GM11168 (cell line): Measurements from ENCODE around the gene NFASC.

Experiments used
- in situ Hi-C: fragments of 300-500 bp; cut with MboI; formaldehyde crosslinking; loops from one replicate; pipeline ENCODE4 v1.12.0; 2022; ENCODE audit warnings: low sequenced_read_pairs; ENCODE audit not compliant: unreplicated experiment

Gene NFASC

DNA sequence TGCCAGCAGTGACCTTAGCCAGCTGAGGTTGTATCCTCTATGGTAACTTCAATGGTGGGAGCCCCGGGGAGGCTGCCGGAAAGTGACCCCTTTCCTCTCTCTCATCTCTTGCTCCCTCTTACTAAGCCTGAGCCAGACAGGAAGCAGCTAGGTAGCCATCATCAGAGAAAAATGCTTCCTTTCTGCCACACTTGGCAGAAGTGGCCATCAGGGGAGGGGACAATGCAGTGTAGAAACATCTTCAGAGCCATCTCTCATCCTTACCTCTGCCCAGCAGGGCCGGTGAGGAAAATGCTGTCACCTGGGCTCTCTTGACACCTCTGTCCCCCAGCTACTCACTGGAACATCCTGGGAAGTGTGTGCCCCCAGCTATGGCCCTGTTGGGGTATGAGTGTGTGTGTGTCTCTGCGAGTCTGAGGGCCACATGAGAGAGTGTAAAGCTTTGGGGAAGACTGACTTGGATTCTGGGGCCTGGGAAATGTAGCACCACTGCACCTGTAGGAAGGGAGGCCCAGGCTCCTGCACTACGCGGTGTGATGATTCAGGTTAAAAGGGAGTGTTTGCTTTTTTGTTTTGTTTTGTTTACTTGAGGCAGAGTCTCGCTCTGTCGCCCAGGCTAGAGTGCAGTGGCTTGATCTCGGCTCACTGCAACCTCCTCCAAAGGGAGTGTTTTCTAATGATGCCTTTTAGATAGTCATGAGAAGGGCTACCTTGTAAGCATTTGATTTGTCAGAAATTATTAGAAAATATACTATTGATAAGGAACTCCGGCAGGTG, 123.6 kb downstream of the NFASC start:
- in situ Hi-C loops: no loop called here

- in situ Hi-C loops: no loop called here
Observed at GRCh38 chr1:204996981-204997380, 126.3 kb downstream of the NFASC start.

- in situ Hi-C loops: no loop called here
Observed at GRCh38 chr1:204997591-204998355, 127.1 kb downstream of the NFASC start.

DNA sequence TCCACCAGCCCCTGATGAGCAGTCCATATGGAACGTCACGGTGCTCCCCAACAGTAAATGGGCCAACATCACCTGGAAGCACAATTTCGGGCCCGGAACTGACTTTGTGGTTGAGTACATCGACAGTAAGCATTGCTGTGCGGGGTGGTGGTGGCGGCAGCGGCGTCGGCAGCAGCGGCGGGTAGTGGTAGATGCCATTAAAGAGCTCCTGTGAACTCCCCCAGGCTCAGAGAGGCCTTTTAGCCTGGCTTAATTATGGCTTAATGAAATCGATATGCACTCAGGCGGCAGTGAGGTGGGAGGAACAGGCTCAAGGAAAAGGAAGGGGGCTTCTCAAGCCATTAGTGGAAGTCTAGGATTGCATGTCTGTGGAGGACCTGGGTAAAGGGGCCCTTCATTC, 130.5 kb downstream of the NFASC start:
- in situ Hi-C loops: no loop called here

DNA sequence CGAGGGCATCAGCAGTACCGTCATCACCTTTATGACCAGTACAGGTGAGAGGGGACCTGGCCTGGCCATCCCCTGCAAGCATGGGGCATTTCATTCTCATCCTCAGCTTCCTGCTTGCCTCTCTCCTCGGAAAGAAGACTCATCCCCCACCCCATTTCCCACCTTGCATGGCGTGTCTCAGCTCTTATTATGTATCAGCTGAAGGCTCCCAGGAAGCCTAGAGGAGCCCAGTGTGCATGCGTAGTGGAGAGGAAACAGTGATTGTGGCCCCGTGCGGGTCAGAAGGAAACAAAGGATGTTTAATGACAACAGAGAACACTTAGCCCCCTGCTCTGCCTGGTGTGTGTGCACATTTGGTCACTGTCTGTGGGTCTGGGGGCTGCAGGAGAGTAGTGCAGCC, 132.0 kb downstream of the NFASC start:
- in situ Hi-C loops: no loop called here

- in situ Hi-C loops: no loop called here
Observed at GRCh38 chr1:205003358-205004131, 132.9 kb downstream of the NFASC start.

DNA sequence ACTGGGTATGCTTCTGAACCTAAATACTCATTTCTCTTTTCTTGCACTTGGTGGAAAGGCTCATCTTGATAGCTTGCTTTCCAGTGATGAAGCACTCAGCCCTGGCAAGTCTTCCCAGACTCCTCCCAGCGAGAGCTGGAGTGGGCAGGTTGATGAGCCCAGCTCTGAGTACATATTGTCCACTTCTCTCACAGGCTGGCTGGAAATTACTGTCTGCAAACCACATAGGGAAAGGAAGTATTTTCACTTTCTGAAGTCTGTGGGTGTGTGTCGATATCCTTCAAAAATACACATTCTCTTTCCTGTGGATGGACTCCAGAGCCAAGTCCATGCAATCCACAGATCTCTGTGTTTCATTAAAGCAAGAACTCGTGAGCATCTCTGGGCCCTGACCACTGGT, 133.7 kb downstream of the NFASC start:
- in situ Hi-C loops: no loop called here

DNA sequence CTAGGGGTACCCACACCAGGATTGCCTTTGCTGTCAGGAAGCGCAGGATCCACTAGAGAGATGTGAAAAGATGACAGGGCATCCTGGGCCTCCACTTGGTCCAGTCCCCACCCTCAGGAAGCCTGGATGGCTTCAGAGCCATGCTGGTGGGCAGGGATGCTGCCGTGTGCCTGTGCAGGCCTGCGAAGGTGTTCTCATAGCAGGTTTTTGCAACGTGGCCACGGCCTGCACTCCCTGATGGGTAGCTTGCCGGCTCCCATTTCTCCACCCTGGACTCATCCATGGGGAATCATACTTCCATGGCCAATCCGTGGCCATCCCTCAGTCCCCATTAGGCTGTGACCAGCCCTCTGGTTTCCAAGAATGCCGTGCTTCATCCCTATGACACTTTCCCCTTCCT, 138.2 kb downstream of the NFASC start:
- in situ Hi-C loops: no loop called here

DNA sequence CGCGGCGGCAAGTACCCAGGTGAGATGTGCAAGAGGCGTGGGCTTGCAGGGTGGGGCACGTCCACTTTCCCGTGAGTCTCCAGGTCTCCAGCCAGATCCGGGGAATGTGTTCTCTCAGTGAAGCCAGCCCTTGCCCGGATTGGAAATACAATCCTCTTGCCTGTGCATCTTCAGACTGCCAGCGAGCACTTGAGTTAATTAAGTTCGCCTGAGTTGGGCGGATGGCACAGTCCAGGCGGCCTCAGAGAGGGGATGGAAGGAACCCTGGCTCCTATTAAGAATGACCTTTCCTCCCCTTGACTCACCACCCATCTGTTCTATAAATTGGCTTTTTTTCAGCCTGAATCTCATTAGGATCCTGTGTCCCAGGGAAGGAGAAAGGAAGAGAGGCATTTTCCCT, 139.0 kb downstream of the NFASC start:
- in situ Hi-C loops: no loop called here

GRCh38 chr1:205012391-205013140, 141.9 kb downstream of the NFASC start:
- in situ Hi-C loops: no loop called here

DNA sequence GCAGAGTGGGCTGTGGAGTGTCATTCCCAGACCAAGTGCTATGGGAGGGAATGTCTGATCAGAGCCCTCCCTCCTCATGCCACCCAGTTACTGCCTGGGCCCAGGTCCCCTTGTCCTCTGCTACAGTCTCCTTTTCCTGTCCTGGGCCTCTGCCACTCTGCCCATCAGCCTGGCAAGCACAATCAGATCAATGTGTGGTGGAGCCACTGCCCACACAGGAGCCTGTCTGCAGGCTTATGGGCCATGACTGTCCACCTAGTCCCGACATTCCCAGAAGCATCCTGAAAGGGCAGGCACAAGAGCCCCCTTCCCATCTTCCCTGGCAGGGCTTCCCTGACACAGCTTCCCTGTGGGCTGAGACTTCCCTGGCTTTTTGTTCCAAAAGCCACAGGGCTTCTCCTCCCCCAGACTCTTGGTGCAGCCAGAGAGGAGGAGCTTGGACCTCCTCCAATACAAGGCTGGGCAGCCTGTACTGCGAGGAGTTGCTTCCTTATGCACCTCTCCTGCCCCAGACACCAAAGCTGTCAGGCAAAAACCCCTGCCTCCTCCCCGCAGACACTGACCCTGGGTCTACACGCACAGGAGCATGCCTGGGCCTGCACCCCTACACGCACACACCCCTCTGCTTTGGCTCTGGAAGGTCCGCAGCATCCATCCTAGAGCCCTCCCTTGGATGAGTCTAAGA, 143.2 kb downstream of the NFASC start:
- in situ Hi-C loops: no loop called here

- in situ Hi-C loops: no loop called here
Observed at GRCh38 chr1:205014783-205015182, 144.1 kb downstream of the NFASC start.

GRCh38 chr1:205015241-205015640, 144.6 kb downstream of the NFASC start:
- in situ Hi-C loops: no loop called here

DNA sequence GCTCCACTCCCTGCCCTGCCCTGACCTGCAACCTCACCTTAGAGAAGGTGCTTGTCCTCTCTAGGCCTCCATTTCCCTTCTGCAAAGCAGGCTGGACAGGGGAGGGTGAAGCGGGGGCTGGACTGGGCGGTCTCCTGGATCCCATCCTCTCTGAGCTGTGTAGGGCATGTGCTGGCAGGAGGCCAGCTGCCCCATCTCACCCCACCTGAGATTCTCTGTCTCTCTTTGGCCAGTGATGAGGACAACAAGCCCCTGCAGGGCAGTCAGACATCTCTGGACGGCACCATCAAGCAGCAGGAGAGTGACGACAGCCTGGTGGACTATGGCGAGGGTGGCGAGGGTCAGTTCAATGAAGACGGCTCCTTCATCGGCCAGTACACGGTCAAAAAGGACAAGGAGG, 145.4 kb downstream of the NFASC start:
- in situ Hi-C loops: no loop called here

- in situ Hi-C loops: no loop called here
Observed at GRCh38 chr1:205016584-205016983, 145.9 kb downstream of the NFASC start.

GRCh38 chr1:205017001-205017400, 146.3 kb downstream of the NFASC start:
- in situ Hi-C loops: no loop called here

GRCh38 chr1:205017766-205018165, 147.1 kb downstream of the NFASC start:
- in situ Hi-C loops: no loop called here

DNA sequence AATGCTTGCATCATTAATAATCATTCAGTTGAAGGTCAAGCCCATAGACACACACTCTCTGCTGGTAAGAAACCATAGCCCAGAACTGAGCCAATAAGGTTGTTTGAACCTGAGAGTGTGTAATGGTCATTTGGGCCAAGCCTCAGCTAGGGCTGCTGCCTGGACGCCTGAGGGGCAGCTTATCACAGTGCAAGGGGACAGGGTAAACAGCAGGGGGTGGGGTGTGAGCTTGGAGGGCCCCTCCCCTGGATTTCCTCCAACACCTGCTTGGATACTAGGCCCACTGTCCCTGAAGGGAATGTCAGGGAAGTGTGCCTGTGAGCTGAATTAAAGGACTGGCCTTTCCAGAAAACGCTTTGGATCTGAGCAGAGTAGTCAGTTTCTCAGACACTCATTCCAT, 147.7 kb downstream of the NFASC start:
- in situ Hi-C loops: no loop called here

DNA sequence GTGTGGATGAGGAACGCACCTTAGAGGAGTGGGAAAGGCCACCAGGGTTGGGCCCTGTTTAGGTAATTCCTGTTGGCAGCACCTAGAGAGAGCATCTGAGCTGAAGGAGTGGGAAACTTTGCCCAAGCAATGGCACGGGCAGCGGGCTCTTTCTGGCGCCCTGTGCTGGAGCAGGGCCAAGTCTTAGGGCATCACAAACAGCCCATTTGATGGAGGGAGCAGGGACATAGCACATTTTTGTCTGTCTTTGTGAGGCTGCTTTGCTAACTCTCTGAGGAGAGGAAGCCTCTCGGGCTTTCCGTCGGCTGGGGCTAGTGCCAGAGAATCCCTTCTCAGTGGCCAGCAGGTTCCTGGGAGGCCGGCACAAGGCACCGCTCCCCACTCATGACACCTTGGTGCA, 149.8 kb downstream of the NFASC start:
- in situ Hi-C loops: no loop called here

DNA sequence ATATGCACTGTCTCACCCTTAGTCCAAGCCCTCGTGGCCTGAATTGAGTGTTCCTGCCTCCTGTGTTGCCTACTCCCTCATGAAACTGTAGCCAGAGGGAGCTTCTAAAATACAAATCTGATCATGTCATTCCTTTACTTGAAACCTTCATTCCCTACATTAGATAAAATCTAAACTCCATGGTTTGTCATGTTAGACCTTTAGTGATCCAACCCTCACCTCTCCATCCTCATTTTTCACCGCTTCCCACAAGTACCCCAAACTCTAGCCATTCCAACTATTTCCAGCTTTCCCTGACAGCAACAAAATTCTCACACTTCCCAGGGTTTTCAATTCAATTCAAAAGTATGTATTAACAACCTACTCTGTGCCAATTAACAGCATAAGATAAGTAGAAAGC, 154.0 kb downstream of the NFASC start:
- in situ Hi-C loops: no loop called here
